Measurements from ENCODE around the gene THBD. TPM values are rescaled to one million over a fixed set of nuclear protein-coding genes. Genes with fewer than 3 reads are reported as not detected.

Gene THBD
- total RNA-seq, 1 experiment from 2014 or later: 0.26 TPM

- Histone ChIP-seq H3K9me3 (ENCODE audit: control insufficient read depth, insufficient read depth, low read depth, low read length) (no peaks in the 10 kb centered on the region), H3K27me3 (ENCODE audit: control insufficient read depth, insufficient read depth, low read length) (no peaks in the 10 kb centered on the region), H3K4me3 (ENCODE audit: low read depth in 2 of 2, low read length in 2 of 2) (no peak overlapping the region), H3K36me3 (ENCODE audit: control insufficient read depth, insufficient read depth, low read length) (no peaks in the 10 kb centered on the region), H3K4me1 (ENCODE audit: control insufficient read depth, insufficient read depth, low read length) (no peaks in the 10 kb centered on the region), H3K27ac (ENCODE audit: low read length) (no peak overlapping the region)
- intact Hi-C loops (cut with micrococcal nuclease; ENCODE audit: unreplicated experiment): no loop called here
- POLR2A ChIA-PET: no interaction called here
- TF ChIP-seq TCF7L2 (IDR thresholded peaks at IDR 0.05; ENCODE audit: low read depth, low read length): no peak
- no peak for TF ChIP-seq REST (IDR thresholded peaks at IDR 0.05; ENCODE audit: insufficient read depth in 1 of 2, low read depth in 2 of 2, low read length in 1 of 2)
- TF ChIP-seq CTCF (IDR thresholded peaks at IDR 0.05): no peak
- no peak for TF ChIP-seq POLR2AphosphoS5 (IDR thresholded peaks at IDR 0.05; ENCODE audit: low read depth, low read length)
- no peak for TF ChIP-seq SIN3A (IDR thresholded peaks at IDR 0.05; ENCODE audit: borderline replicate concordance, insufficient read depth, low read depth, low read length)
- in situ Hi-C loops (cut with HindIII; ENCODE audit: low pct_unique_long_range_greater_than_20kb, low sequenced_read_pairs): no loop called here
- ATAC-seq (no peak), DNase-seq (ENCODE audit: low read depth, low spot score) (no peak)
- no TSS peak for BruUV-seq (replicated peaks)
- CTCF ChIA-PET: no interaction called here
Observed at GRCh38 chr20:23071398-23071797, 21.9 kb upstream of the THBD start.

GRCh38 chr20:23069108-23069507 is 19.6 kb upstream of the THBD start:
- Histone ChIP-seq H3K4me3 (ENCODE audit: low read depth in 2 of 2, low read length in 2 of 2) (no peak overlapping the region), H3K9me3 (ENCODE audit: control insufficient read depth, insufficient read depth, low read depth, low read length) (no peaks in the 10 kb centered on the region), H3K4me1 (ENCODE audit: control insufficient read depth, insufficient read depth, low read length) (no peaks in the 10 kb centered on the region), H3K36me3 (ENCODE audit: control insufficient read depth, insufficient read depth, low read length) (no peaks in the 10 kb centered on the region), H3K27me3 (ENCODE audit: control insufficient read depth, insufficient read depth, low read length) (peaks cover 6% of the 10 kb centered on the region; the same call in 1 of the 2 replicates), H3K27ac (ENCODE audit: low read length) (no peak overlapping the region)
- POLR2A ChIA-PET: no interaction called here
- BruUV-seq (replicated peaks): no TSS peak
- TF ChIP-seq REST (IDR thresholded peaks at IDR 0.05; ENCODE audit: insufficient read depth in 1 of 2, low read depth in 2 of 2, low read length in 1 of 2): no peak
- TF ChIP-seq TCF7L2 (IDR thresholded peaks at IDR 0.05; ENCODE audit: low read depth, low read length): no peak
- no peak for TF ChIP-seq SIN3A (IDR thresholded peaks at IDR 0.05; ENCODE audit: borderline replicate concordance, insufficient read depth, low read depth, low read length)
- no peak for TF ChIP-seq CTCF (IDR thresholded peaks at IDR 0.05)
- no peak for TF ChIP-seq POLR2AphosphoS5 (IDR thresholded peaks at IDR 0.05; ENCODE audit: low read depth, low read length)
- DNase-seq (ENCODE audit: low read depth, low spot score) (no peak), ATAC-seq (no peak)
- intact Hi-C loops (cut with micrococcal nuclease; ENCODE audit: unreplicated experiment): no loop called here
- CTCF ChIA-PET: no interaction called here
- in situ Hi-C loops (cut with HindIII; ENCODE audit: low pct_unique_long_range_greater_than_20kb, low sequenced_read_pairs): no loop called here
